ENCODE results near the gene AVEN. TPM values are rescaled to one million over a fixed set of nuclear protein-coding genes. Genes with fewer than 3 reads are reported as not detected.

Gene AVEN
- total RNA-seq, 4 donors from 2014 or later: 12.3 to 27.9 (median 18.0) TPM

DNA sequence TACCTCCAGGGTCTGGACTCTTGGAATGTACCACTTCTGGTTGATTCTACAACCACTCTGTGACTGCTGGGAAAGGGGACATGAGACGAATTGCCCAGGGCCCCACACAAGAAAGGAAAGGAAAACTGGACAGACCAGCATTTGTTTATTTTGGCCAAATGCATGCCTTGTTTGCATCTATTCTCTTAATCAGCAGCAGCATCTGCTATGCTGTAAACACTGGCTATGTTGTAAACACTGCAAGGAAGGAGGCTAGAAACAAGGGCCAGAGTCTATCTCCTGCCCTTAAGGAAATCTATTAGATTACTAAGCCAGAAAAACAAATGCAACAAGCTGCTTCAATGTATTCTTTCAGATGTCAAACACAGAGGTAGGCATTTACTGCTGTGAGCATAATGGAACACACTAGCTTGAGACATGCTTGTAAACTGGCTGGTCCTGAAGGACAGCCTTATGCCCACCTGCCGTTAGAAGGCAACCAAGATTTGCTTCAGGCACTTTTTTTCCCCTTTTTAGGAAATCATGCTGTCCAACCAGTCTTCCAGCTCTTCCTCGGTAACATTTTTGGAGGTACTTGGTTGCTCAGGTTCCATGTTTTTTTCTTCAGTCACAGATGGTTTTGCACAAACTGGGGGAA is 172.8 kb downstream of the AVEN start:
- no peak overlapping the region for H3K4me3 ChIP-seq
- no peaks in the 10 kb centered on the region for H3K4me1 ChIP-seq
- intact Hi-C loops (cut with DNase I; ENCODE audit: low total_unique reads): no loop called here

GRCh38 chr15:33865416-33865815 is 173.6 kb downstream of the AVEN start:
- DNase-seq: no peak
- Histone ChIP-seq H3K36me3 (no peaks in the 10 kb centered on the region), H3K27ac (no peak overlapping the region), H3K4me3 (no peak overlapping the region), H3K9me3 (no peaks in the 10 kb centered on the region), H3K4me1 (no peaks in the 10 kb centered on the region), H3K27me3 (no peaks in the 10 kb centered on the region)
- intact Hi-C loops (cut with DNase I; ENCODE audit: low total_unique reads): no loop called here
- TF ChIP-seq, protein P1, sequence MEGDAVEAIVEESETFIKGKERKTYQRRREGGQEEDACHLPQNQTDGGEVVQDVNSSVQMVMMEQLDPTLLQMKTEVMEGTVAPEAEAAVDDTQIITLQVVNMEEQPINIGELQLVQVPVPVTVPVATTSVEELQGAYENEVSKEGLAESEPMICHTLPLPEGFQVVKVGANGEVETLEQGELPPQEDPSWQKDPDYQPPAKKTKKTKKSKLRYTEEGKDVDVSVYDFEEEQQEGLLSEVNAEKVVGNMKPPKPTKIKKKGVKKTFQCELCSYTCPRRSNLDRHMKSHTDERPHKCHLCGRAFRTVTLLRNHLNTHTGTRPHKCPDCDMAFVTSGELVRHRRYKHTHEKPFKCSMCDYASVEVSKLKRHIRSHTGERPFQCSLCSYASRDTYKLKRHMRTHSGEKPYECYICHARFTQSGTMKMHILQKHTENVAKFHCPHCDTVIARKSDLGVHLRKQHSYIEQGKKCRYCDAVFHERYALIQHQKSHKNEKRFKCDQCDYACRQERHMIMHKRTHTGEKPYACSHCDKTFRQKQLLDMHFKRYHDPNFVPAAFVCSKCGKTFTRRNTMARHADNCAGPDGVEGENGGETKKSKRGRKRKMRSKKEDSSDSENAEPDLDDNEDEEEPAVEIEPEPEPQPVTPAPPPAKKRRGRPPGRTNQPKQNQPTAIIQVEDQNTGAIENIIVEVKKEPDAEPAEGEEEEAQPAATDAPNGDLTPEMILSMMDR (IDR thresholded peaks at IDR 0.05): no peak
- TF ChIP-seq POLR2A (IDR thresholded peaks at IDR 0.05): no peak

More for the DNA sequence above, 172.8 kb downstream of the AVEN start:
- H3K27ac ChIP-seq: no peak overlapping the region
- no peaks in the 10 kb centered on the region for H3K36me3 ChIP-seq
- no peak for TF ChIP-seq POLR2A (IDR thresholded peaks at IDR 0.05)
- no peak for DNase-seq
- H3K9me3 ChIP-seq: no peaks in the 10 kb centered on the region
- H3K27me3 ChIP-seq: no peaks in the 10 kb centered on the region

GRCh38 chr15:33864360-33865075 is 174.5 kb downstream of the AVEN start:
- DNase-seq: no peak
- no peak overlapping the region for H3K27ac ChIP-seq
- H3K4me3 ChIP-seq: no peak overlapping the region
- H3K36me3 ChIP-seq: no peaks in the 10 kb centered on the region
- no peaks in the 10 kb centered on the region for H3K4me1 ChIP-seq
- intact Hi-C loops (cut with DNase I; ENCODE audit: low total_unique reads): no loop called here
- TF ChIP-seq, protein P1 (IDR thresholded peaks at IDR 0.05): no peak
- no peak for TF ChIP-seq POLR2A (IDR thresholded peaks at IDR 0.05)
- no peaks in the 10 kb centered on the region for H3K27me3 ChIP-seq
- H3K9me3 ChIP-seq: no peaks in the 10 kb centered on the region

DNA sequence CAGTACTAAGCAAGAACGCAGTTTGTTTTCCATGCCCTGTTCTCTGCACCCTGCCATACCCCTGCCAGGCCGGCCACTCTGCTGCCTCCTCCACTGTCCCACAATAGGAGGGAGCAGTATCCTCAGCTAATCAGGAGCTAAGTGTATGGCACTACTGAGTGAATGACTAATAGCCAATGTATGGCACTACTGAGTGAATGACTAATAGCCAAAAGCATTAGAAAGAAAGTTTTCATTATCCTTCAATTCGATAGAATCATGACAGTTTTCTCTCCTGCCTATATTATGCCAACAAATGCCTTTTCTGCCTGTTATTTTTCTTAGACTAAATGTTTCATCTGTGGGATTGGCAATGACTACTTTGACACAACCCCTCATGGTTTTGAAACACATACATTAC is 178.2 kb downstream of the AVEN start:
- H3K36me3 ChIP-seq: no peaks in the 10 kb centered on the region
- TF ChIP-seq, protein P1 (IDR thresholded peaks at IDR 0.05): no peak
- TF ChIP-seq POLR2A (IDR thresholded peaks at IDR 0.05): no peak
- no peaks in the 10 kb centered on the region for H3K4me1 ChIP-seq
- H3K4me3 ChIP-seq: no peak overlapping the region
- H3K27ac ChIP-seq: no peak overlapping the region
- H3K9me3 ChIP-seq: no peaks in the 10 kb centered on the region
- intact Hi-C loops (cut with DNase I; ENCODE audit: low total_unique reads): no loop called here
- no peak for DNase-seq
- no peaks in the 10 kb centered on the region for H3K27me3 ChIP-seq

DNA sequence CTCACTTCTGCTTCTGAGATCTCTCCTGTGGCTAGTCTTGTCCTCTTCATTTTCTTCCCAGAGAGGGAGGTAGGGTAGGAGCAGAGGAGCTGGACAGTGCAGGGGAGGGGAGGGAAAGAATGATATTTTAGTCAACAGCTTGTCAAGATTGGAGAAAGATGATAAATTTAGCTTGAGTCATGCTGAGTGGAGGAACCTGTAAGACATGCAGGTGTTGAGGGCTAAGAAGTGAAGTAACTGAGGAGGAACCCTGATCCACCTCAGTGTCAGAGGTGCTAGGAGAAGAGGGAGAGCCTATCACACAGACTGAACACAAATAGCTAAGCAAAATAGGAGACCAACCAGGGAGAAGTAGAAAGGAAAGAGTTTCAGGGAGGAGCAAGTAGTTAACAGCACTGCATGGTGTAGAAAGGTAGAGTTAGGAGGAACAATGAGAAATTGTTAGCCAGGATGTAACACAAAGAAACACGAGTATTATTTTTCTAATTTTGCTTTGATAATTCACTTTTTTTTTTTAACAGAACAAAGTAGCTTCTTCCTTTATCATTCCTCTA is 178.9 kb downstream of the AVEN start:
- DNase-seq: no peak
- no peaks in the 10 kb centered on the region for H3K9me3 ChIP-seq
- no peaks in the 10 kb centered on the region for H3K27me3 ChIP-seq
- H3K4me3 ChIP-seq: no peak overlapping the region
- intact Hi-C loops (cut with DNase I; ENCODE audit: low total_unique reads): no loop called here
- no peak overlapping the region for H3K27ac ChIP-seq
- TF ChIP-seq POLR2A (IDR thresholded peaks at IDR 0.05): no peak
- TF ChIP-seq, protein P1 (IDR thresholded peaks at IDR 0.05): no peak
- H3K4me1 ChIP-seq: no peaks in the 10 kb centered on the region
- no peaks in the 10 kb centered on the region for H3K36me3 ChIP-seq

Data from uterus (tissue), 4 donors.